K562 (cell line): ENCODE data around the gene ASCC3.

Source experiments
- GABPB1 ChIP-seq: sonication (generic); formaldehyde crosslinking; IDR thresholded peaks from 2 replicates; pipeline ENCODE4 v1.8.0; 2022; ENCODE audit warnings: mild to moderate bottlenecking, missing genetic modification reagents
- PHB2 ChIP-seq: fragments of 450-650 bp; IDR thresholded peaks from 2 replicates; pipeline ENCODE4 v1.6.1; 2017; ENCODE audit warnings: low read depth
- RNF2 ChIP-seq: sonication (generic); IDR thresholded peaks from 2 replicates; pipeline ENCODE4 v1.6.1; 2016
- SMAD2 ChIP-seq: fragments of 150-350 bp; IDR thresholded peaks from 2 replicates; pipeline ENCODE4 v1.6.1; 2014; ENCODE audit warnings: low read depth, mild to moderate bottlenecking, low read length
- TF ChIP-seq, protein P1 (sequence below): sonication (generic); formaldehyde crosslinking; IDR thresholded peaks from 2 replicates; pipeline ENCODE4 v1.8.0; 2022; ENCODE audit warnings: mild to moderate bottlenecking, missing genetic modification reagents, borderline replicate concordance
- TF ChIP-seq, protein P2 (sequence below), 3 experiments: IDR thresholded peaks in 2 of 3; conservative IDR thresholded peaks in 1 of 3; 2 replicates each; pipeline ENCODE4 v1.5.1; 2011 to 2012; ENCODE audit warnings: low read length in 3 of 3, mild to moderate bottlenecking in 3 of 3, control low read depth in 2 of 3, improper control_type of control experiment in 1 of 3, inconsistent platforms in 1 of 3, low read depth in 1 of 3, mixed read lengths in 1 of 3, moderate library complexity in 1 of 3; ENCODE audit not compliant: insufficient read depth in 2 of 3
- TF ChIP-seq, protein P3 (sequence below): fragments of 450-650 bp; IDR thresholded peaks from 2 replicates; pipeline ENCODE4 v1.6.1; 2016

DNA sequence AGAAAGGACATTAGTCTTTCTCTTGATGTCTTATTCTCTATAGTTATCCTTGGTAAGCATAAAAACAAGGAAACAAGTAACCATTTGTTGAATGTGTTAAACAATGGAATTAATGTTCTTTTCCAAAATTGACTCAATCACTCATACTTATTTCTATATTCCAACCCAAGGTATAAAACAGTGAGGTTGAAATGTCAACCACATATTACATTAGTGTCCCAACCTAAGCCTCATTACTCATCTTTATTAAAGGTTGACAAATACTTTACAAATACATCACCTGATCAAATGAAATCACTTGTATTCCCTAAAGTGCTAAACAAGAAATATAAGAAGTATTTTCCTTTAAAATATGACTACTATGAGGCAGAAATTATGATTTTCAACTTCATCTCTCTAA is 100.5 kb downstream of the ASCC3 start:
- TF ChIP-seq RNF2 (no peak), PHB2 (no peak), GABPB1 (CRISPR knock-in tag) (no peak), SMAD2 (no peak)
- TF ChIP-seq, protein P1, sequence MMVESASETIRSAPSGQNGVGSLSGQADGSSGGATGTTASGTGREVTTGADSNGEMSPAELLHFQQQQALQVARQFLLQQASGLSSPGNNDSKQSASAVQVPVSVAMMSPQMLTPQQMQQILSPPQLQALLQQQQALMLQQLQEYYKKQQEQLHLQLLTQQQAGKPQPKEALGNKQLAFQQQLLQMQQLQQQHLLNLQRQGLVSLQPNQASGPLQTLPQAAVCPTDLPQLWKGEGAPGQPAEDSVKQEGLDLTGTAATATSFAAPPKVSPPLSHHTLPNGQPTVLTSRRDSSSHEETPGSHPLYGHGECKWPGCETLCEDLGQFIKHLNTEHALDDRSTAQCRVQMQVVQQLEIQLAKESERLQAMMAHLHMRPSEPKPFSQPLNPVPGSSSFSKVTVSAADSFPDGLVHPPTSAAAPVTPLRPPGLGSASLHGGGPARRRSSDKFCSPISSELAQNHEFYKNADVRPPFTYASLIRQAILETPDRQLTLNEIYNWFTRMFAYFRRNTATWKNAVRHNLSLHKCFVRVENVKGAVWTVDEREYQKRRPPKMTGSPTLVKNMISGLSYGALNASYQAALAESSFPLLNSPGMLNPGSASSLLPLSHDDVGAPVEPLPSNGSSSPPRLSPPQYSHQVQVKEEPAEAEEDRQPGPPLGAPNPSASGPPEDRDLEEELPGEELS (CRISPR knock-in tag), result no peak
- TF ChIP-seq, protein P2, sequence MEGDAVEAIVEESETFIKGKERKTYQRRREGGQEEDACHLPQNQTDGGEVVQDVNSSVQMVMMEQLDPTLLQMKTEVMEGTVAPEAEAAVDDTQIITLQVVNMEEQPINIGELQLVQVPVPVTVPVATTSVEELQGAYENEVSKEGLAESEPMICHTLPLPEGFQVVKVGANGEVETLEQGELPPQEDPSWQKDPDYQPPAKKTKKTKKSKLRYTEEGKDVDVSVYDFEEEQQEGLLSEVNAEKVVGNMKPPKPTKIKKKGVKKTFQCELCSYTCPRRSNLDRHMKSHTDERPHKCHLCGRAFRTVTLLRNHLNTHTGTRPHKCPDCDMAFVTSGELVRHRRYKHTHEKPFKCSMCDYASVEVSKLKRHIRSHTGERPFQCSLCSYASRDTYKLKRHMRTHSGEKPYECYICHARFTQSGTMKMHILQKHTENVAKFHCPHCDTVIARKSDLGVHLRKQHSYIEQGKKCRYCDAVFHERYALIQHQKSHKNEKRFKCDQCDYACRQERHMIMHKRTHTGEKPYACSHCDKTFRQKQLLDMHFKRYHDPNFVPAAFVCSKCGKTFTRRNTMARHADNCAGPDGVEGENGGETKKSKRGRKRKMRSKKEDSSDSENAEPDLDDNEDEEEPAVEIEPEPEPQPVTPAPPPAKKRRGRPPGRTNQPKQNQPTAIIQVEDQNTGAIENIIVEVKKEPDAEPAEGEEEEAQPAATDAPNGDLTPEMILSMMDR (IDR thresholded peaks at IDR 0.05 in 2 of 3, conservative IDR thresholded peaks at IDR 0.05 in 1 of 3; ENCODE audit: insufficient read depth in 2 of 3, low read depth in 1 of 3, low read length in 3 of 3), result no peak
- TF ChIP-seq, protein P3, sequence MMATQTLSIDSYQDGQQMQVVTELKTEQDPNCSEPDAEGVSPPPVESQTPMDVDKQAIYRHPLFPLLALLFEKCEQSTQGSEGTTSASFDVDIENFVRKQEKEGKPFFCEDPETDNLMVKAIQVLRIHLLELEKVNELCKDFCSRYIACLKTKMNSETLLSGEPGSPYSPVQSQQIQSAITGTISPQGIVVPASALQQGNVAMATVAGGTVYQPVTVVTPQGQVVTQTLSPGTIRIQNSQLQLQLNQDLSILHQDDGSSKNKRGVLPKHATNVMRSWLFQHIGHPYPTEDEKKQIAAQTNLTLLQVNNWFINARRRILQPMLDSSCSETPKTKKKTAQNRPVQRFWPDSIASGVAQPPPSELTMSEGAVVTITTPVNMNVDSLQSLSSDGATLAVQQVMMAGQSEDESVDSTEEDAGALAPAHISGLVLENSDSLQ, result no peak
